ENCODE results near the gene PES1. TPM values are rescaled to one million over a fixed set of nuclear protein-coding genes. Genes with fewer than 3 reads are reported as not detected.
"Not testable (repeated sequence)": the region's sequence is repeated elsewhere in the genome, so short reads cannot be mapped to it uniquely, and the experiment has no call there.

PES1 gene
- total RNA-seq, 1 donor from 2014 or later: 88.7 TPM

- Histone ChIP-seq H3K4me2 (ENCODE audit: low read length) (no peak overlapping the region), H3K4me1 (ENCODE audit: insufficient read depth, low read length) (no peaks in the 10 kb centered on the region), H3K9me3 (ENCODE audit: insufficient read depth, low read depth, low read length) (no peaks in the 10 kb centered on the region), H3K79me2 (ENCODE audit: insufficient read depth, low read length) (no peaks in the 10 kb centered on the region), H4K20me1 (ENCODE audit: insufficient read depth, low read length) (no peaks in the 10 kb centered on the region), H3K9ac (ENCODE audit: low read length) (no peak overlapping the region), H2AFZ (ENCODE audit: low read depth, low read length) (no peak overlapping the region), H3K27ac (ENCODE audit: low read depth, low read length) (no peak overlapping the region), H3K27me3 (ENCODE audit: insufficient read depth, low read length) (no peaks in the 10 kb centered on the region), H3K4me3 (ENCODE audit: insufficient read depth, low read depth, low read length) (no peak overlapping the region), H3K36me3 (ENCODE audit: insufficient read depth, low read length) (no peaks in the 10 kb centered on the region)
- no peaks in the 10 kb centered on the region for H3K36me3 Mint-ChIP-seq (ENCODE audit: low read depth, unreplicated experiment)
- TF ChIP-seq CTCF (IDR thresholded peaks at IDR 0.05; ENCODE audit: insufficient read depth, low read depth, low read length) (no peak), EZH2 (IDR thresholded peaks at IDR 0.05; ENCODE audit: insufficient read depth, low read length) (no peak)
- FAIRE-seq (no peak), DNase-seq (ENCODE audit: low read depth) (no peak)
- peaks cover 3% of the 10 kb centered on the region for H3K4me1 Mint-ChIP-seq (ENCODE audit: low read depth, unreplicated experiment)
- H3K4me3 Mint-ChIP-seq (ENCODE audit: unreplicated experiment): no peak overlapping the region
- H3K27me3 Mint-ChIP-seq (ENCODE audit: low read depth, unreplicated experiment): peaks cover 2% of the 10 kb centered on the region
- H3K9me3 Mint-ChIP-seq (ENCODE audit: unreplicated experiment): no peaks in the 10 kb centered on the region
- no peak overlapping the region for H3K27ac Mint-ChIP-seq (ENCODE audit: unreplicated experiment)
Measured at GRCh38 chr22:30628491-30628890, 36.8 kb upstream of the PES1 start.

GRCh38 chr22:30627471-30627870, 35.8 kb upstream of the PES1 start:
- no peak overlapping the region for H2AFZ ChIP-seq (ENCODE audit: low read depth, low read length)
- H3K9ac ChIP-seq (ENCODE audit: low read length): no peak overlapping the region
- H3K27me3 Mint-ChIP-seq (ENCODE audit: low read depth, unreplicated experiment): peaks cover 2% of the 10 kb centered on the region
- no peak overlapping the region for H3K4me2 ChIP-seq (ENCODE audit: low read length)
- H3K4me1 Mint-ChIP-seq (ENCODE audit: low read depth, unreplicated experiment): peaks cover 3% of the 10 kb centered on the region
- H3K36me3 Mint-ChIP-seq (ENCODE audit: low read depth, unreplicated experiment): no peaks in the 10 kb centered on the region
- FAIRE-seq (no peak), DNase-seq (ENCODE audit: low read depth) (no peak)
- no peak overlapping the region for H3K27ac Mint-ChIP-seq (ENCODE audit: unreplicated experiment)
- H3K4me1 ChIP-seq (ENCODE audit: insufficient read depth, low read length): no peaks in the 10 kb centered on the region
- no peaks in the 10 kb centered on the region for H4K20me1 ChIP-seq (ENCODE audit: insufficient read depth, low read length)
- H3K27me3 ChIP-seq (ENCODE audit: insufficient read depth, low read length): no peaks in the 10 kb centered on the region
- H3K9me3 Mint-ChIP-seq (ENCODE audit: unreplicated experiment): no peaks in the 10 kb centered on the region
- no peak overlapping the region for H3K27ac ChIP-seq (ENCODE audit: low read depth, low read length)
- no peak for TF ChIP-seq EZH2 (IDR thresholded peaks at IDR 0.05; ENCODE audit: insufficient read depth, low read length)
- TF ChIP-seq CTCF (IDR thresholded peaks at IDR 0.05; ENCODE audit: insufficient read depth, low read depth, low read length): no peak
- no peaks in the 10 kb centered on the region for H3K79me2 ChIP-seq (ENCODE audit: insufficient read depth, low read length)
- H3K9me3 ChIP-seq (ENCODE audit: insufficient read depth, low read depth, low read length): no peaks in the 10 kb centered on the region
- H3K36me3 ChIP-seq (ENCODE audit: insufficient read depth, low read length): no peaks in the 10 kb centered on the region
- H3K4me3 Mint-ChIP-seq (ENCODE audit: unreplicated experiment): no peak overlapping the region
- no peak overlapping the region for H3K4me3 ChIP-seq (ENCODE audit: insufficient read depth, low read depth, low read length)

GRCh38 chr22:30626413-30626812, 34.7 kb upstream of the PES1 start:
- FAIRE-seq: no peak
- no peak overlapping the region for H3K4me3 Mint-ChIP-seq (ENCODE audit: unreplicated experiment)
- no peaks in the 10 kb centered on the region for H3K4me1 ChIP-seq (ENCODE audit: insufficient read depth, low read length)

GRCh38 chr22:30619909-30620308, 28.2 kb upstream of the PES1 start:
- not testable (repeated sequence) for H3K4me1 ChIP-seq (ENCODE audit: insufficient read depth, low read length); H3K4me2 ChIP-seq (ENCODE audit: low read length); H3K9ac ChIP-seq (ENCODE audit: low read length); H3K9me3 Mint-ChIP-seq (ENCODE audit: unreplicated experiment); DNase-seq (ENCODE audit: low read depth); FAIRE-seq; H3K36me3 ChIP-seq (ENCODE audit: insufficient read depth, low read length); H2AFZ ChIP-seq (ENCODE audit: low read depth, low read length); H4K20me1 ChIP-seq (ENCODE audit: insufficient read depth, low read length); H3K27ac ChIP-seq (ENCODE audit: low read depth, low read length); H3K4me3 ChIP-seq (ENCODE audit: insufficient read depth, low read depth, low read length); H3K9me3 ChIP-seq (ENCODE audit: insufficient read depth, low read depth, low read length); H3K27me3 ChIP-seq (ENCODE audit: insufficient read depth, low read length); H3K27ac Mint-ChIP-seq (ENCODE audit: unreplicated experiment); H3K36me3 Mint-ChIP-seq (ENCODE audit: low read depth, unreplicated experiment); H3K4me3 Mint-ChIP-seq (ENCODE audit: unreplicated experiment); H3K4me1 Mint-ChIP-seq (ENCODE audit: low read depth, unreplicated experiment); H3K79me2 ChIP-seq (ENCODE audit: insufficient read depth, low read length)
- H3K27me3 Mint-ChIP-seq (ENCODE audit: low read depth, unreplicated experiment): peaks cover 14% of the 10 kb centered on the region

More at GRCh38 chr22:30626413-30626812, 34.7 kb upstream of the PES1 start:
- Mint-ChIP-seq H3K27ac (ENCODE audit: unreplicated experiment) (no peak overlapping the region), H3K4me1 (ENCODE audit: low read depth, unreplicated experiment) (peaks cover 3% of the 10 kb centered on the region), H3K27me3 (ENCODE audit: low read depth, unreplicated experiment) (peaks cover 2% of the 10 kb centered on the region), H3K9me3 (ENCODE audit: unreplicated experiment) (no peaks in the 10 kb centered on the region), H3K36me3 (ENCODE audit: low read depth, unreplicated experiment) (no peaks in the 10 kb centered on the region)
- Histone ChIP-seq H3K9ac (ENCODE audit: low read length) (no peak overlapping the region), H3K9me3 (ENCODE audit: insufficient read depth, low read depth, low read length) (no peaks in the 10 kb centered on the region), H3K4me2 (ENCODE audit: low read length) (no peak overlapping the region), H4K20me1 (ENCODE audit: insufficient read depth, low read length) (no peaks in the 10 kb centered on the region), H3K4me3 (ENCODE audit: insufficient read depth, low read depth, low read length) (no peak overlapping the region), H3K27ac (ENCODE audit: low read depth, low read length) (no peak overlapping the region), H3K36me3 (ENCODE audit: insufficient read depth, low read length) (no peaks in the 10 kb centered on the region), H2AFZ (ENCODE audit: low read depth, low read length) (no peak overlapping the region), H3K79me2 (ENCODE audit: insufficient read depth, low read length) (no peaks in the 10 kb centered on the region), H3K27me3 (ENCODE audit: insufficient read depth, low read length) (no peaks in the 10 kb centered on the region)
- no peak for TF ChIP-seq CTCF (IDR thresholded peaks at IDR 0.05; ENCODE audit: insufficient read depth, low read depth, low read length)
- no peak for TF ChIP-seq EZH2 (IDR thresholded peaks at IDR 0.05; ENCODE audit: insufficient read depth, low read length)
- DNase-seq (ENCODE audit: low read depth): no peak

All from astrocyte (in vitro differentiated cells and primary cell).